Breast epithelium (tissue), 4 donors: ENCODE results near the gene LEO1. TPM values are rescaled to one million over a fixed set of nuclear protein-coding genes. Genes with fewer than 3 reads are reported as not detected.
A peak's percentile ranks its signal among the peaks of the same experiment; 100 is the strongest.
"Not testable (repeated sequence)": the region's sequence is repeated elsewhere in the genome, so short reads cannot be mapped to it uniquely, and the experiment has no call there.

ENCODE experiments used
- DNase-seq, 2 donors: peaks; one replicate each; pipeline ENCODE4 v3.0.0-alpha.2; 2019; ENCODE audit warnings: low spot score in 2 of 2
- H3K27ac ChIP-seq, 2 donors: fragments of 200-600 bp; sonication (generic) in 1 of 2; one replicate each; pipeline ENCODE4 v1.5.1; 2016 to 2019; ENCODE audit warnings: mild to moderate bottlenecking in 1 of 2
- H3K27me3 ChIP-seq, 2 donors: fragments of 200-600 bp; sonication (generic) in 1 of 2; one replicate each; pipeline versions ENCODE4 v1.5.1 to v1.6.0; 2017 to 2019; ENCODE audit warnings: control low read depth in 1 of 2, mild to moderate bottlenecking in 1 of 2
- H3K36me3 ChIP-seq: fragments of 200-600 bp; one replicate; pipeline ENCODE4 v1.5.1; 2019
- H3K4me1 ChIP-seq, 2 donors: fragments of 200-600 bp; sonication (generic); one replicate each; pipeline ENCODE4 v1.5.1; 2016 to 2019; ENCODE audit warnings: control low read depth in 1 of 2
- H3K4me3 ChIP-seq, 3 donors: fragments of 200-600 bp; sonication (generic); 1 replicate in 2 of 3; 2 replicates in 1 of 3; pipeline ENCODE4 v1.5.1; 2016 to 2019; ENCODE audit warnings: mild to moderate bottlenecking in 3 of 3, moderate library complexity in 2 of 3
- H3K9me3 ChIP-seq, 2 donors: fragments of 200-600 bp; sonication (generic) in 1 of 2; one replicate each; pipeline ENCODE4 v1.5.1; 2016 to 2019; ENCODE audit warnings: control low read depth in 1 of 2
- POLR2A ChIP-seq: fragments of 450-650 bp; IDR thresholded peaks from one replicate; pipeline ENCODE4 v1.6.1; 2016; ENCODE audit warnings: antibody characterized with exemption, mild to moderate bottlenecking, moderate library complexity
- POLR2AphosphoS5 ChIP-seq, 3 donors: sonication (generic); formaldehyde crosslinking; IDR thresholded peaks; one replicate each; pipeline ENCODE4 v1.6.1; 2017; ENCODE audit warnings: antibody characterized with exemption in 3 of 3
- intact Hi-C: fragments of 100-400 bp; cut with DNase I; formaldehyde crosslinking; loops from one replicate; pipeline ENCODE4 v1.15.1; 2023; ENCODE audit warnings: low total_unique reads
- total RNA-seq, 3 donors: library from RNA; depleted of rRNA; stranded (reverse); fragments of >200 nt; gene quantifications; one replicate each; pipeline ENCODE4 v1.1.0, GENCODE V29; 2016
- TF ChIP-seq, protein P1 (sequence below), 3 donors: fragments of 450-650 bp; IDR thresholded peaks; one replicate each; pipeline ENCODE4 v1.5.1; 2016 to 2017; ENCODE audit warnings: antibody characterized with exemption in 3 of 3, mild to moderate bottlenecking in 3 of 3, moderate library complexity in 3 of 3

Gene LEO1
- total RNA-seq, 3 donors from 2014 or later = 12.8 to 25.5 (median 23.3) TPM

DNA sequence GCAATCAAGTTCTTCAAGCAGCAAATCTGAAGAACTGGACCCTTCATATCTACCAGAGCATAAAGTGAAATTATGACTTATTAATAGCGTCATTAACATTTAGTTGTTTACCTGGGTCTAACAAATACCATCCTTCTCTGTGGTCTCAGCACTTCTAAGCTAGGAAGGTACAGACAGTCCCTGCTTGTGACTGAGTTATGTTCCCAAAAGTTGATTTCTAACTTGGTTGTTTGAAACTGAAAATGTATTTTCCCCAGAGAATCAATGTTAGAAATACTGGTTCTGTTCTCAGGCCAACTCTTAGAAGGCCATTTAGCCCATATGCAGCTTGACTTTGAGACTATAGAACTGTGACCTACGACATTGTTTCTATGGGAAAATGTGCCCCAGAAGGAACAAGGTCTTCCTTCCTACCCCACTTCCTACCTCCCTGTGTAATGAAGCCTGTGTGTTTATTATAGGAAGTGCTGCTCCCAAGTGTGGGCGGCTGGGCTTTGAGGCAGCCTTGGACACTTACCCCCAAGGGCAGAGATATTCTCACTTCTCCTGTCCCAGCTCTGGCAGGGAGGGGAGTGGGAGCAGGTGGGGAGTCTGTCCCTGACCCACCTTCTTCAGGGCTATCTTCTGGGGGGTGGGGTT lies 35.2 kb upstream of the LEO1 start:
- peak overlapping the region in 1 of 2 donors; percentile 50 for H3K27ac ChIP-seq
- DNase-seq = no peak
- TF ChIP-seq POLR2AphosphoS5 (IDR thresholded peaks at IDR 0.05) (no peak), POLR2A (no peak)
- TF ChIP-seq, protein P1, sequence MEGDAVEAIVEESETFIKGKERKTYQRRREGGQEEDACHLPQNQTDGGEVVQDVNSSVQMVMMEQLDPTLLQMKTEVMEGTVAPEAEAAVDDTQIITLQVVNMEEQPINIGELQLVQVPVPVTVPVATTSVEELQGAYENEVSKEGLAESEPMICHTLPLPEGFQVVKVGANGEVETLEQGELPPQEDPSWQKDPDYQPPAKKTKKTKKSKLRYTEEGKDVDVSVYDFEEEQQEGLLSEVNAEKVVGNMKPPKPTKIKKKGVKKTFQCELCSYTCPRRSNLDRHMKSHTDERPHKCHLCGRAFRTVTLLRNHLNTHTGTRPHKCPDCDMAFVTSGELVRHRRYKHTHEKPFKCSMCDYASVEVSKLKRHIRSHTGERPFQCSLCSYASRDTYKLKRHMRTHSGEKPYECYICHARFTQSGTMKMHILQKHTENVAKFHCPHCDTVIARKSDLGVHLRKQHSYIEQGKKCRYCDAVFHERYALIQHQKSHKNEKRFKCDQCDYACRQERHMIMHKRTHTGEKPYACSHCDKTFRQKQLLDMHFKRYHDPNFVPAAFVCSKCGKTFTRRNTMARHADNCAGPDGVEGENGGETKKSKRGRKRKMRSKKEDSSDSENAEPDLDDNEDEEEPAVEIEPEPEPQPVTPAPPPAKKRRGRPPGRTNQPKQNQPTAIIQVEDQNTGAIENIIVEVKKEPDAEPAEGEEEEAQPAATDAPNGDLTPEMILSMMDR (IDR thresholded peaks at IDR 0.05) = no peak
- no peaks in the 10 kb centered on the region for H3K4me1 ChIP-seq
- no peaks in the 10 kb centered on the region for H3K9me3 ChIP-seq
- no peak overlapping the region for H3K4me3 ChIP-seq
- intact Hi-C loops = no loop called here
- H3K27me3 ChIP-seq = no peaks in the 10 kb centered on the region
- no peaks in the 10 kb centered on the region for H3K36me3 ChIP-seq

DNA sequence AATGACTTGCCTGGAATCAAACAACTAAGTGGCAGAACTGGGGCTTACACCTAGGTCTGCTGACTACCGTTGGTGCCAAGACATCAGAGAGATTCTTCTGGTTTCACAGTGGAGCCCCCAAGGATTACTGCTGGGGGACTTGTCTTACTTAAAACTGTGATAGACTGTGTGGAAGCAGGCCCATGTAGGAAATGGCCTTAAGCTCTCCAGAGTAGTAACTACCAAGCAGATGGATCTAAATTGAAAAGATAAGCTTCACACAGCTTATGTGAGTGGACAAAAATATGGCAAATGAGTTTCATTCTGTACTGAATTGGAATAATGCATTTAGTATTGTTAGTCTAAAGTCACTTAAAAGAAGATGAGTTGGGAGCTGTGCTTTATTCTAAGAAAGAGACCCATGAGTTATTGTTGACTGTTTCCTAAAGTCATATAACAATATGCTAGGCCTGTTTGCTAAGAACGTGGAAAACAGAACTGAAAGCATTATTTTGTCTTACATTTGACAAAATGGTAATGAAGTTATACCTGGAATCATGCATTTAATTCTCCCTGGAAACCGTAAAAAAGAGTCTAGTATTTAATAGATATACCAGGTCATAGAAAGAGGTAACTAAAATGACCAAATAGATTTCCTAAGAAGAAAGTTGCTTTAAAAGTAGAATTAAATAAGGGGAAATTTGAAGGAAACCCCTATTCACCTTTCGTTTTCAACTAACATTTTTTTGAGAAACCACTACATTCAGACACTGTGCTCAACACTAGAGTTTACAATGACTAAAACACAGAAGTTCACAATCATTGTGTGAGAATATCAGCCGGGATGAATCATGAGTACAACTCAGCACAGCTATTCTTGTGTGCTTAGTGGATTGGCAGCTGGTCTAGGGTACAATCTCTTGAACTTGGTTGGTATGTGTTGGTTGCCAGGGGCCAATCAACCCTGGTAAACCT lies 34.4 kb upstream of the LEO1 start:
- Histone ChIP-seq H3K9me3 (no peaks in the 10 kb centered on the region), H3K4me1 (no peaks in the 10 kb centered on the region), H3K36me3 (no peaks in the 10 kb centered on the region), H3K27ac (no peak overlapping the region), H3K27me3 (no peaks in the 10 kb centered on the region), H3K4me3 (no peak overlapping the region)
- no peak for DNase-seq
- TF ChIP-seq POLR2A (no peak), POLR2AphosphoS5 (IDR thresholded peaks at IDR 0.05) (no peak)
- TF ChIP-seq, protein P1 (IDR thresholded peaks at IDR 0.05) = no peak
- intact Hi-C loops = no loop called here

DNA sequence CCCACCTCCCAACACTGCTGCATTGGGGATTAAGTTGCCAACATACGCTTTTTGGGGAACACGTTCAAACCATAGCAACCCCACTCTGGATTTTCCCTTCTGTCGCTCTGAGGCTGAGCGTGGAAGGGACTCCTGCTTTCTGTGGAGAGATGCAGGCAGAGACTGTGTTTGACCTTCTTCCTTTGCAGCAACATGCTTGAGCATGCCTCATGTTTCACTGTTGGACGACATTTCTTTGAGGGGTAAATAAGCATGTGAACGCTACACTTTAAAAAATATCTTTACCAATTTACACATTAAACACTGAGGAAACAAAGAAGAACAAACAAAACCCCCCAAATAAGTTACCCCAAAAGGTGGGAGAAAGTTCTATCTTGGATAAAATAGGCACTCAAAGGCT lies 33.2 kb upstream of the LEO1 start:
- TF ChIP-seq POLR2A = no peak
- TF ChIP-seq, protein P1 (IDR thresholded peaks at IDR 0.05) = no peak
- TF ChIP-seq POLR2AphosphoS5 (IDR thresholded peaks at IDR 0.05) = no peak
- intact Hi-C loops = no loop called here
- no peak overlapping the region for H3K27ac ChIP-seq

DNA sequence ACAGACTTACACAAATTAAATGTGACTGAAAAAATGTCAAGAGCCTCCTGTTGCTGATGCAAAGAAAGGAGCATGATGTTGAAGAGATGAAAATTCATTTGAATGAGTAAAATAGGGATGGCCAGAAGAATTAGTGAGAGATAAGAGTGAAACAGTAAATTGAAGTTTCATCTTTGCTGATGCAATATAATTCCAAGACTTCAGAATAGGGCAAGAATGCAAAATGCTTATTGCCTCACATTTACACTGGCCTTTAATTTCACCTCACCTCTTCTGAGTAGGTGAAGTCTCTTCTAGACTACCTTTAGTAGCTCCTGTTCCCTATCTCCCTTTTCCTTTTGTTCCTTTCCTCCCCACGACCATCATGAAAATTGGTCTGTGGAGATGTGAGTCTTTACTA lies 32.1 kb upstream of the LEO1 start:
- H3K27ac ChIP-seq = no peak overlapping the region
- TF ChIP-seq POLR2AphosphoS5 (IDR thresholded peaks at IDR 0.05) = no peak
- TF ChIP-seq, protein P1 (IDR thresholded peaks at IDR 0.05) = no peak
- TF ChIP-seq POLR2A = no peak
- intact Hi-C loops = no loop called here
- no peak overlapping the region for H3K4me3 ChIP-seq
- no peaks in the 10 kb centered on the region for H3K4me1 ChIP-seq
- no peaks in the 10 kb centered on the region for H3K36me3 ChIP-seq
- no peaks in the 10 kb centered on the region for H3K27me3 ChIP-seq
- DNase-seq = no peak
- no peaks in the 10 kb centered on the region for H3K9me3 ChIP-seq

More for the DNA sequence above, 33.2 kb upstream of the LEO1 start:
- no peak overlapping the region for H3K4me3 ChIP-seq
- H3K4me1 ChIP-seq = no peaks in the 10 kb centered on the region
- no peaks in the 10 kb centered on the region for H3K36me3 ChIP-seq
- H3K27me3 ChIP-seq = no peaks in the 10 kb centered on the region
- H3K9me3 ChIP-seq = no peaks in the 10 kb centered on the region
- DNase-seq = no peak

DNA sequence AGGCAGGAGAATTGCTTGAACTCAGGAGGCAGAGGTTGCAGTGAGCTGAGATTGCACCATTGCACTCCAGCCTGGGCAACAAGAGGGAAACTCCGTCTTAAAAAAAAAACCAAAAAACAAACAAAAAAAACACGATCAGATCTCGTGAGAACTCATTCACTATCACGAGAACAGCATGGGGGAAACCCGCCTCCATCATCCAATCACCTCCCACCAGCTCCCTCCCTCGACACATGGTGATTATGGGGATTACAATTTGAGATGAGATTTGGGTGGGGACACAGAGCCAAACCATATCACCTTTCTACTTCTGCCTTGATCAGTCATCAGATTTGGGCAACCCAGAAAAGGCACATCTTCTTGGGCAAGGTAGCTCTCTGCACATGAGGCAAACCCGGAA lies 31.5 kb upstream of the LEO1 start:
- intact Hi-C loops, H3K9me3 ChIP-seq, H3K4me1 ChIP-seq, H3K4me3 ChIP-seq, H3K27ac ChIP-seq, DNase-seq, H3K27me3 ChIP-seq, H3K36me3 ChIP-seq: not testable (repeated sequence)
